Right lobe of liver (tissue), 6 donors: ENCODE results near the gene DSCAML1. TPM values are rescaled to one million over a fixed set of nuclear protein-coding genes. Genes with fewer than 3 reads are reported as not detected.

Experiments
- ATAC-seq, 4 donors: fragments of 200-7000 bp; cut with Tn5 transposase; one replicate each; pipeline ENCODE4 v1.9.1; 2020; ENCODE audit warnings: mild to moderate bottlenecking in 4 of 4, moderate library complexity in 4 of 4
- DNase-seq, 3 donors: peaks; one replicate each; pipeline ENCODE4 v3.0.0-alpha.2; 2020
- H3K27ac ChIP-seq, 3 donors: fragments of 200-600 bp; one replicate each; pipeline ENCODE4 v1.8.0; 2022
- H3K27me3 ChIP-seq, 2 donors: fragments of 200-600 bp; one replicate each; pipeline ENCODE4 v1.8.0; 2022
- H3K36me3 ChIP-seq, 4 donors: fragments of 200-600 bp; sonication (generic) in 1 of 4; one replicate each; pipeline versions ENCODE4 v1.5.1 to v1.8.0; 2017 to 2022; ENCODE audit warnings: control low read depth in 1 of 4
- H3K4me1 ChIP-seq, 4 donors: fragments of 200-600 bp; sonication (generic) in 1 of 4; one replicate each; pipeline versions ENCODE4 v1.5.1 to v1.8.0; 2017 to 2022; ENCODE audit warnings: control low read depth in 1 of 4
- H3K4me3 ChIP-seq, 3 donors: fragments of 200-600 bp; one replicate each; pipeline ENCODE4 v1.8.0; 2022
- H3K9me3 ChIP-seq, 4 donors: fragments of 200-600 bp; sonication (generic) in 1 of 4; one replicate each; pipeline versions ENCODE4 v1.5.1 to v1.8.0; 2017 to 2022; ENCODE audit warnings: control low read depth in 1 of 4
- POLR2A ChIP-seq: fragments of 450-650 bp; IDR thresholded peaks from one replicate; pipeline ENCODE4 v1.6.1; 2017; ENCODE audit warnings: antibody characterized with exemption, mild to moderate bottlenecking
- WGBS: methylation state at CpG from one replicate; pipeline ENCODE4 v1.1.6; 2018; ENCODE audit warnings: low coverage, low lambda C conversion rate; ENCODE audit not compliant: insufficient coverage; ENCODE audit errors: missing lambda C conversion rate; 5-methylcytosine and 5-hydroxymethylcytosine counted together
- intact Hi-C, 2 donors: fragments of 100-400 bp; cut with DNase I; formaldehyde crosslinking; loops; one replicate each; pipeline versions ENCODE4 v1.11.2 to v1.14.1; 2022
- total RNA-seq, 6 experiments: library from RNA; depleted of rRNA in 2 of 6; stranded (reverse); fragments of >200 nt in 2 of 6; fragmentation: NEBNext Ultra II Directional in 3 of 6; extraction: Animal tissue kit (Norgen Biotek cat#: 25700) in 3 of 6; gene quantifications; one replicate each; pipeline versions ENCODE4 v1.1.0 to v1.2.4, GENCODE V29; 2016 to 2023
- TF ChIP-seq, protein P1 (sequence below), 4 donors: fragments of 200-600 bp in 3 of 4; fragments of 450-650 bp in 1 of 4; IDR thresholded peaks; one replicate each; pipeline versions ENCODE4 v1.5.1 to v1.8.0; 2016 to 2022; ENCODE audit warnings: antibody characterized with exemption in 4 of 4, mild to moderate bottlenecking in 2 of 4
- donor health status: DM: no; HTN: yes; CAD: no.
- donor health status: DM: no; HTN: no; CAD: no.
- donor health status: DM: no; HTN: no; CAD: no.
- donor health status: DM: no; HTN: yes; CAD: no.
- donor health status: DM: no; HTN: yes; CAD: no.

Gene DSCAML1
- total RNA-seq, 6 experiments from 2014 or later, result 0.06 to 0.92 (median 0.22) TPM; not detected in 1

DNA sequence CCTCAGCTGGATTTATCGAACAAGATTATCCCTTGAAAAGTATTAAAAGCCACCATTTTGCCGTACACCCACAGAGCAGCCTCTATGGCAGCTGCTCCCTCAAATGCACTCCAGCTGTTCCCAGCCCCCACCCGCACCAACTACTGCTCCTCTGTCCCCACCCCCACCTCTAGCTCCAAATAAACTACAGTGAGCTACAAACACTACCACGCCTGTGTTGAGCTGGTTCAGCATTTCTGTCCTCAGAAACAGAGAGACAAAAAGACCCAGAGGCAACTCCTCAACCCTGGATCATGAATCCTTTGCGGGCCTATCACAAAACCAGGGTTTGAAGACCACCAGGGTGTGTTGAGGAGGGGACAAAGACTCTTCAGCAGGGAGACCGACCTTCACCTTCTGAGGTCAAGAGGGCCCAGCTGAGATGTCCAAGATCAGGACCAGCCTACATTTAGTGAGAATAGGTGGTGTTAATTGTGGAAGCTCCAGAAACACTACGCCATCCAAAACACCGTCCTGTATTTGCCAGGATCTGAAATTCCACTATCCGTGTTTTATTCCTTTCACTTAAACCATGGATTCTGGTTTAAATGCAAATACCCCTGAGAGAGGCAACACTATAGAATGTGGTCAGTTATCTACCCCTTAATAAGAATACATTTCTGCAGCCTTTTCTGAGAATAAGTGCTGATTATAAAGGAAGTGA is 195.9 kb downstream of the DSCAML1 start:
- Histone ChIP-seq H3K9me3 (no peaks in the 10 kb centered on the region), H3K4me1 (no peaks in the 10 kb centered on the region), H3K27me3 (no peaks in the 10 kb centered on the region), H3K4me3 (no peak overlapping the region), H3K36me3 (no peaks in the 10 kb centered on the region), H3K27ac (no peak overlapping the region)
- no peak for DNase-seq
- no peak for TF ChIP-seq POLR2A
- TF ChIP-seq, protein P1, sequence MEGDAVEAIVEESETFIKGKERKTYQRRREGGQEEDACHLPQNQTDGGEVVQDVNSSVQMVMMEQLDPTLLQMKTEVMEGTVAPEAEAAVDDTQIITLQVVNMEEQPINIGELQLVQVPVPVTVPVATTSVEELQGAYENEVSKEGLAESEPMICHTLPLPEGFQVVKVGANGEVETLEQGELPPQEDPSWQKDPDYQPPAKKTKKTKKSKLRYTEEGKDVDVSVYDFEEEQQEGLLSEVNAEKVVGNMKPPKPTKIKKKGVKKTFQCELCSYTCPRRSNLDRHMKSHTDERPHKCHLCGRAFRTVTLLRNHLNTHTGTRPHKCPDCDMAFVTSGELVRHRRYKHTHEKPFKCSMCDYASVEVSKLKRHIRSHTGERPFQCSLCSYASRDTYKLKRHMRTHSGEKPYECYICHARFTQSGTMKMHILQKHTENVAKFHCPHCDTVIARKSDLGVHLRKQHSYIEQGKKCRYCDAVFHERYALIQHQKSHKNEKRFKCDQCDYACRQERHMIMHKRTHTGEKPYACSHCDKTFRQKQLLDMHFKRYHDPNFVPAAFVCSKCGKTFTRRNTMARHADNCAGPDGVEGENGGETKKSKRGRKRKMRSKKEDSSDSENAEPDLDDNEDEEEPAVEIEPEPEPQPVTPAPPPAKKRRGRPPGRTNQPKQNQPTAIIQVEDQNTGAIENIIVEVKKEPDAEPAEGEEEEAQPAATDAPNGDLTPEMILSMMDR (IDR thresholded peaks at IDR 0.05), result no peak
- ATAC-seq, result no peak
- intact Hi-C loops, result no loop called here
- 71% methylated on average over 6 of the region's 9 CpGs for WGBS

DNA sequence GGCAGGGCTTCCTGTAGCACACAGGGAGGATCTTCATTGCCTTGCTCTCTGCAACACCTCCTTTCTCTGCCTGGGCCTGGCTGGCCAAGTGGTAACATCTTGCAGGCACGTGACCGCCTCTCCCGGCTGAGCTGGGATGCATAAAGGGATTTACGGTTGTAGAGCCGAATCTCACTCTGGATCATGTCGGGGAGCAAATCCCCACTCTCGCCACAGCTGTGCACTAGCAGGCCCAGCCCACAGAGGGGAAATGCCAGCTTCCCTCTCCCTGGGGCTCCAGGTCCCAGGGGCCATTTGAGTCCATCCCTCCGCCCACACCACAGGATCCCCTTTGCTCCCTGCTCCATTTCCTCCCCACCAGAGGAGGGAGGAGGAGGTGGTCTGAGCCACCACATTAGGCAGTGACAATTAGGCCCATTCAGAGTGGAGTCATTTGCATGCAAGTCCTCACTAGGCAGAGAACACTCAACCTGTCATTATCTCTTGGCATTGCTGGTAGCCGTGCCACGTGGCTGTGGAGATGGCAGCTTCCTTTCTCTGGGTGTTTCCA is 196.7 kb downstream of the DSCAML1 start:
- intact Hi-C loops, result no loop called here
- Histone ChIP-seq H3K9me3 (no peaks in the 10 kb centered on the region), H3K36me3 (no peaks in the 10 kb centered on the region), H3K4me1 (no peaks in the 10 kb centered on the region), H3K4me3 (no peak overlapping the region), H3K27ac (no peak overlapping the region), H3K27me3 (no peaks in the 10 kb centered on the region)
- 27% methylated on average over 3 of the region's 10 CpGs for WGBS
- TF ChIP-seq POLR2A, result no peak
- TF ChIP-seq, protein P1 (IDR thresholded peaks at IDR 0.05), result no peak
- no peak for DNase-seq
- ATAC-seq, result no peak

DNA sequence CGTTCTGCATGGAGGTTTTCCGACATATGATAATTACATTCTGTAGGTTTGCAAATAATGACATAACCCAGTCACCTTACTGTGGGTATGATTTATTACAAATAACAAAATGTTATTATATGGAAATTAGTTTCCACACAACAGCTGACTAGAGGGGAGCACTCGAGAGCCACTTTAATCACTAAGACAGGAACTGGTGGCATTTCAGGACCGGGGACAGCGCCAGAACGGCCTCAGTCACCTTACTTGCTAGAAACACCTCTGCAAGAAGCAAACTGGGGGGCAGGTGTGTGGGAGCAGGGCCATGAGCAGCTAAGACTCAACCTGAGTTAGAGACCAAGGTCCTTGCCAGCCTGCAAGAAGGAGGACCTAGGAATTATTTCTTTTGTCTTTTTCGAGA is 199.9 kb downstream of the DSCAML1 start:
- Histone ChIP-seq H3K27me3 (no peaks in the 10 kb centered on the region), H3K9me3 (no peaks in the 10 kb centered on the region), H3K27ac (no peak overlapping the region), H3K4me1 (no peaks in the 10 kb centered on the region), H3K36me3 (no peaks in the 10 kb centered on the region), H3K4me3 (no peak overlapping the region)
- no peak for TF ChIP-seq POLR2A
- TF ChIP-seq, protein P1 (IDR thresholded peaks at IDR 0.05), result no peak
- intact Hi-C loops, result no loop called here
- 36% methylated on average over 6 of the region's 7 CpGs for WGBS
- no peak for DNase-seq
- ATAC-seq, result no peak

DNA sequence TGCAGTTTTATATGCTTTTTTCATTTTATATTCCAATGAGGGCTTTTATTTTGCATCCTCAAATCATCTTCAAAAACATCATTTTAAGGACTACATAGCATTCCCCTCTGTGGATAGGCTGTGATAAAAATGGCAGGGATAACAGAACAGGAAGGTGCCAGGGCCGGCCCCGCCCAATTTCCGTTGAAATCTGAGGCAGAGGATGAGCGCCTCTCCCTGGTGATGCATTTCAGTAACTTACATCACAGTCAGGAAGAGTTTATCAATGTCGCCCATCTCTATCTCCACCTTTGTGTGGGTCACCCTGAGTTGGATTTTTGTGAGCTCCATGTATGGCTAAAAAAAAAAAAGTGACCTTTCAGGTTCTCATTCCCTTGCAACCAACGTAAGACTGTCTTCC is 201.6 kb downstream of the DSCAML1 start:
- no peak overlapping the region for H3K27ac ChIP-seq
- intact Hi-C loops, result no loop called here
- WGBS, result 58% methylated on average over 6 of the region's 6 CpGs
- DNase-seq (no peak), ATAC-seq (no peak)
- no peak for TF ChIP-seq POLR2A
- no peaks in the 10 kb centered on the region for H3K9me3 ChIP-seq
- no peaks in the 10 kb centered on the region for H3K27me3 ChIP-seq
- H3K36me3 ChIP-seq, result no peaks in the 10 kb centered on the region
- no peaks in the 10 kb centered on the region for H3K4me1 ChIP-seq
- H3K4me3 ChIP-seq, result no peak overlapping the region

DNA sequence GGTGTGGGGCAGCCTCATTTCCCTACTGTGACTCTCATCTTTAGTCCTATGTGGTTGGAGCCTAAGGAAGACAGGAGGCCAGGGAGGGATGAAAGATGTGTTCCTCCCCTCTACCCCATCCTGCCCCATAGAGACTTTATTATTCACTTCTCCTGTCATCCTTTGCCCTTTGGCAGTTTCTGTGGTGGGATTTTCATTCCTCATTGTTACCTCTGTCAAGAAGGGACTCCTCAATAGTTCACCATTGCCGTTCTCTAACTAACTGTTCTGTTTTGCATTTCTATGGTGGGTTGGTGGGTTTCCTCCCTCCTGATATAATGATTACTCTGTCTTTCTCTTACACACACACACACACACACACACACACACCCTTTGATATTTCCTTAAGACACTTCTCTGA is 202.3 kb downstream of the DSCAML1 start:
- Histone ChIP-seq H3K36me3 (no peaks in the 10 kb centered on the region), H3K4me1 (no peaks in the 10 kb centered on the region), H3K4me3 (no peak overlapping the region), H3K27me3 (no peaks in the 10 kb centered on the region), H3K27ac (no peak overlapping the region), H3K9me3 (no peaks in the 10 kb centered on the region)
- TF ChIP-seq, protein P1 (IDR thresholded peaks at IDR 0.05), result no peak
- TF ChIP-seq POLR2A, result no peak
- ATAC-seq (no peak), DNase-seq (no peak)
- 53% methylated on average over 1 of the region's 1 CpG for WGBS
- intact Hi-C loops, result no loop called here
